PC-9 (cell line): ENCODE results near the gene DDO.

Experiments
- CTCF ChIP-seq: fragments of 200-600 bp; sonication (generic); conservative IDR thresholded peaks from 2 replicates; pipeline ENCODE4 v1.6.1; 2017; ENCODE audit warnings: mixed run types, antibody characterized with exemption, mild to moderate bottlenecking, moderate library complexity
- EZH2 ChIP-seq: fragments of 200-600 bp; sonication (generic); IDR thresholded peaks from 2 replicates; pipeline ENCODE4 v1.8.0; 2017; ENCODE audit warnings: antibody characterized with exemption, low read depth

- no peak for TF ChIP-seq CTCF
- no peak for TF ChIP-seq EZH2
Observed at GRCh38 chr6:110414669-110415068, 706 bp downstream of the DDO start.
